Left ventricle myocardium inferior (tissue), 1 donor: ENCODE measurements around the gene UQCRC2. TPM values are rescaled to one million over a fixed set of nuclear protein-coding genes. Genes with fewer than 3 reads are reported as not detected.
"Not testable (repeated sequence)": the region's sequence is repeated elsewhere in the genome, so short reads cannot be mapped to it uniquely, and the experiment has no call there.

Experiments used
- DNase-seq: peaks from one replicate; pipeline ENCODE4 v3.0.0-alpha.2; 2020
- H3K27ac ChIP-seq: fragments of 200-600 bp; replicated peaks from 2 replicates; pipeline ENCODE4 v1.8.0; 2021
- H3K27me3 ChIP-seq: fragments of 200-600 bp; 2 replicates; pipeline ENCODE4 v1.8.0; 2021; ENCODE audit warnings: low read depth
- H3K36me3 ChIP-seq: fragments of 200-600 bp; 2 replicates; pipeline ENCODE4 v1.8.0; 2021
- H3K4me1 ChIP-seq: fragments of 200-600 bp; 2 replicates; pipeline ENCODE4 v1.8.0; 2021
- H3K4me3 ChIP-seq: fragments of 200-600 bp; 2 replicates; pipeline ENCODE4 v1.8.0; 2021; ENCODE audit warnings: mild to moderate bottlenecking, moderate library complexity
- H3K9me3 ChIP-seq: fragments of 200-600 bp; replicated peaks from 2 replicates; pipeline ENCODE4 v1.8.0; 2021
- intact Hi-C: fragments of 100-400 bp; cut with micrococcal nuclease; formaldehyde crosslinking; loops from one replicate; pipeline ENCODE4 v1.11.0; 2022
- long read RNA-seq: library from polyadenylated mRNA; unstranded; transcript quantifications from one replicate; pipeline ENCODE4 v2.0.0, GENCODE V29; 2021
- total RNA-seq: library from RNA; stranded (reverse); fragmentation: NEBNext Ultra II Directional; extraction: Animal tissue kit (Norgen Biotek cat#: 25700); gene quantifications from one replicate; pipeline ENCODE4 v1.2.1, GENCODE V29; 2021
- TF ChIP-seq, protein P1 (sequence below): fragments of 200-600 bp; IDR thresholded peaks from 2 replicates; pipeline ENCODE4 v1.8.0; 2021; ENCODE audit warnings: antibody characterized with exemption, mild to moderate bottlenecking, borderline replicate concordance
- donor health status: DM: no; HTN: yes; CAD: no; lungs with severe emphysema.

UQCRC2 gene
- 964 TPM for total RNA-seq
- long read RNA-seq, transcript UQCRC2-201 (14 exons, 2,615 nt), result major isoform, 1,074 of 1,130 reads
- long read RNA-seq, partial matches to known transcripts, result 31 of 1,130 reads
- long read RNA-seq, other reads (novel, unspliced or antisense), result 22 of 1,130 reads

DNA sequence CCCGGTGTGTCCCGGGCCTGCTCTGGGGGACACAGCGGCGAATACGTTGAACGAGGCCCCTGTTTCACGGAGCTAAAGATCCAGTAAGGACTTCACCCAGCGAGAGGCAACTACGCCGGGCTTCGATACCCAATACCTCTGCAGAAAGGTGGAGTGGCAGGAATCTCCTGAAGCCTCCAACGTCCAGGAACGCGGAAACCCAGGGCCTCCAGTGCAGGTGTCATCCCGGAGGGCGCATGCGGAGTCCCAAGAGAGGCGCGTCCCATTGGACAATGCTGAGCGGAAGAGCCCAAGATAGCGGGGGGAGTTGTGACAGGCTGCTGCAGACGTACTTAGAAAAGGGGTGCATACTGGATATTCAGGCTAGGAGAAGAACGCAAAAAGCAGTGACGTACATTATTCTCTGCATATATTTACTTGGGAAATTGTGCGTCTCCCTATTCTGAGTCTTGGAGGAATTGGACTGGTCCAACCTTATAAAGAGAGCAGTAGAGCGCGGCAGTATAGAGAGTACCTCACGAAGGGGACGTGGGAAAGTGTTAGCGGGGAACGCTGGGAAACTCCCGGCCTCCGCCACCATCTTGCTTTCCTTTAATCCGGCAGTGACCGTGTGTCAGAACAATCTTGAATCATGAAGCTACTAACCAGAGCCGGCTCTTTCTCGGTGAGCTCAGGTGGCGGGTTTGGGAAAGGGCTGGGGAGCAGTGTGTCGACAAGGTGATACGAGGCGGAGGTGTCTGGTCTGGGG is at the start of gene UQCRC2:
Gene UQCRC2, plus strand, starts transcription at position 569 of the 748 bp plus-strand sequence. Its CDS starts 63 bp downstream, at position 632.
- TF ChIP-seq, protein P1, sequence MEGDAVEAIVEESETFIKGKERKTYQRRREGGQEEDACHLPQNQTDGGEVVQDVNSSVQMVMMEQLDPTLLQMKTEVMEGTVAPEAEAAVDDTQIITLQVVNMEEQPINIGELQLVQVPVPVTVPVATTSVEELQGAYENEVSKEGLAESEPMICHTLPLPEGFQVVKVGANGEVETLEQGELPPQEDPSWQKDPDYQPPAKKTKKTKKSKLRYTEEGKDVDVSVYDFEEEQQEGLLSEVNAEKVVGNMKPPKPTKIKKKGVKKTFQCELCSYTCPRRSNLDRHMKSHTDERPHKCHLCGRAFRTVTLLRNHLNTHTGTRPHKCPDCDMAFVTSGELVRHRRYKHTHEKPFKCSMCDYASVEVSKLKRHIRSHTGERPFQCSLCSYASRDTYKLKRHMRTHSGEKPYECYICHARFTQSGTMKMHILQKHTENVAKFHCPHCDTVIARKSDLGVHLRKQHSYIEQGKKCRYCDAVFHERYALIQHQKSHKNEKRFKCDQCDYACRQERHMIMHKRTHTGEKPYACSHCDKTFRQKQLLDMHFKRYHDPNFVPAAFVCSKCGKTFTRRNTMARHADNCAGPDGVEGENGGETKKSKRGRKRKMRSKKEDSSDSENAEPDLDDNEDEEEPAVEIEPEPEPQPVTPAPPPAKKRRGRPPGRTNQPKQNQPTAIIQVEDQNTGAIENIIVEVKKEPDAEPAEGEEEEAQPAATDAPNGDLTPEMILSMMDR, result no peak
- H3K36me3 ChIP-seq, result peaks cover 24% of the 10 kb centered on the region
- H3K4me1 ChIP-seq, result peaks cover 76% of the 10 kb centered on the region
- DNase-seq, result peak; percentile 86
- H3K9me3 ChIP-seq, result no peaks in the 10 kb centered on the region
- peak within 1 kb of the TSS; percentile 95 for H3K27ac ChIP-seq
- H3K4me3 ChIP-seq, result peak within 1 kb of the TSS; percentile 79
- no peaks in the 10 kb centered on the region for H3K27me3 ChIP-seq
- intact Hi-C loops, result no loop called here

DNA sequence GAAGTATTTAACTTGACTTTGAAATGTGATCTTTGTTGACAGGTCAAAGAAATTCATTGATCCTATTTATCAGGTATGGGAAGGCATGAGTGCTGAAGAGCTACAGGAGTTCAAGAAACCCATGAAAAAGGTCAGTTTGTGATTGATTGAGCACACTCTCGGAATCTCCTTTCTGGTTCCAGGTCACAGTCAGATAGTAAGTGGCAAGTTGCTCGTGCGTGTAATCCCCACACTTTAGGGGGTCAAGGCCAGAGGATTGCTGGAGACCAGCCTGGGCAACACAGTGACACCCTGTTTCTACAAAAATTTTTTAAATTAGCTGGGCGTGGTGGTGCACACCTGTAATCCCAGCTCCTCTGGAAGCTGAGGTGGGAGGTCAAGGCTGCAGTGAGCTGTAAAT is 20.5 kb upstream of the UQCRC2 start:
- H3K9me3 ChIP-seq, DNase-seq, H3K4me1 ChIP-seq, H3K27ac ChIP-seq, H3K27me3 ChIP-seq, intact Hi-C loops, H3K36me3 ChIP-seq, H3K4me3 ChIP-seq: not testable (repeated sequence)

DNA sequence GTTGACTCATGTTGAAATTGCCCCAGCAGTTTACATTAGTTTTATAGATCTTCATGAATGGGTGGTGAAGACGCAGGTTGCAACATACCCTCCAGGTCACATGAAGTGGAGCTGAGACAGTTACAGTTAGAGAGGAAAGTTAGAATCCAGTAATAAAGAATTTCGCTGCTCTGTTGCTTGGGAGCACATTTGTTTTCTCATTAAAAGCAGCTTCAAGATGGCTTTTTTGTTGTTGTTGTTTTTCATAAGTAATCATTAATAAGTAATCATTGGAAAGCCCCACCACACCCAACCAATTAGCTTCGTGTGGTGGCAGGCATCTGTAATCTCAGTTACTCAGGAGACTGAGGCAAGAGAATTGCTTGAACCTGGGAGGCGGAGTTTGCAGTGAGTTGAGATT is 19.8 kb upstream of the UQCRC2 start:
- H3K4me3 ChIP-seq, H3K4me1 ChIP-seq, intact Hi-C loops, DNase-seq, H3K27me3 ChIP-seq, H3K36me3 ChIP-seq, H3K9me3 ChIP-seq, H3K27ac ChIP-seq: not testable (repeated sequence)

DNA sequence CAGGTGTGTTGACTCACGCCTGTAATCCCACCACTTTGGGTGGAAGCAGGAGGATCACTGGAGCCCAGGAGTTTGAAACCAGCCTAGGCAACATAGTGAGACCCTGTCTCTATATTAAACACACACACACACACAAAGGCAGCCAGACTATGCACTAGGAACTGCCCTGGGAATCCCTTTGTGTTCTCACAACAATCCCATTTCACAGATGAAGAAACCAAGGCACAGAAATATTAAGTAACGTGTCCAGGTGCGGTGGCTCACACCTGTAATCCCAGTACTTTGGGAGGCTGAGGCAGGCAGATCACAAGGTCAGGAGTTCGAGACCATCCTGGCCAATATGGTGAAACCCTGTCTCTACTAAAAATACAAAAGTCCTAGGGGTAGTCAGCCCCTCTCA is 19.4 kb upstream of the UQCRC2 start:
- H3K9me3 ChIP-seq, H3K4me3 ChIP-seq, H3K36me3 ChIP-seq, H3K27ac ChIP-seq, DNase-seq, H3K4me1 ChIP-seq, intact Hi-C loops, H3K27me3 ChIP-seq: not testable (repeated sequence)

DNA sequence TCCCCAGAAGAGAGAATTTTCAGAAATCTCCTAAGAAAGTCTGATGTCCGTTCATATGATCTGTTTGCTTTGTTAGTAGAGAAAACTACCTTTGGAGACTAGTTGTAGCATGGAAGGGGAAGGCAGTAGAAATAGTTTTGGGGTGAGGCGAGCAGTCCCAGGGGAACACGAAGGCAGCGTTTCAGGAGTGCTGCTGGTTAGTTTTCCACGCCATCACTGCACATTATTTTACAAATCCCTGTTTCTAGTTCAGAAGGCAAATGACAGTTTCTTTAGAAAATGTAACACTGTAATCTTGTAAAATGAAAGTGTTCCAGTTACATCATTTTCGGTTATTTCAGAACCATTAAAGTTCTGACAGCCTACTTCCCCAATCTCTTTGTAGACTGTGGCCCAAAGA is 16.9 kb upstream of the UQCRC2 start:
- not testable (repeated sequence) for H3K4me1 ChIP-seq, H3K27ac ChIP-seq, H3K4me3 ChIP-seq

DNA sequence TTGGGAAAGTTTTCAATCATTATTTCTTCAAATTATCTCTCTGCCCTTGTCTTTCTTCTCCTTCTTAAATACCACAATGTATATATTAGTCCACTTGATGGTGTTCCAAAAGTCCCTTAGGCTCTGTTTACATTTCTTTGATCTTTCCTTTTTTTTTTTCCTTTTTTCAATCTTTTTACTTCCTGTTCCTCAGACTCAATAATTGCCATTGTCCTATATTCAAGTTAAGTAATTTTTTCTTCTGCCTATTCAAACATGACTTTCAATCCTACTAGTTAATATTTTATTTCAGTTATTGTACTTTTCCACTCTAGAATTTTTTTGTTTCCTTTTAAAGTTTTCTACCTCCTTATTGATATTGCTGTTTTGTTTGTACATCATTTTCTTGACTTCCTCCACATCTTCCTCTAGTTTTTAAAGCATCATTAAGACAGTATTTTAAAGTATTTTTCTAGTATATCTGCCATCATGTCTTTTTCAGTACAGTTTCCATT is 15.8 kb upstream of the UQCRC2 start:
- Histone ChIP-seq H3K27ac (no peak overlapping the region), H3K27me3 (no peaks in the 10 kb centered on the region), H3K4me1 (no peaks in the 10 kb centered on the region), H3K4me3 (no peak overlapping the region), H3K36me3 (no peaks in the 10 kb centered on the region), H3K9me3 (no peaks in the 10 kb centered on the region)
- intact Hi-C loops, result no loop called here
- DNase-seq, result no peak
- TF ChIP-seq, protein P1, result no peak

More for the DNA sequence above, 16.9 kb upstream of the UQCRC2 start:
- intact Hi-C loops, H3K9me3 ChIP-seq, DNase-seq, H3K36me3 ChIP-seq, H3K27me3 ChIP-seq: not testable (repeated sequence)

DNA sequence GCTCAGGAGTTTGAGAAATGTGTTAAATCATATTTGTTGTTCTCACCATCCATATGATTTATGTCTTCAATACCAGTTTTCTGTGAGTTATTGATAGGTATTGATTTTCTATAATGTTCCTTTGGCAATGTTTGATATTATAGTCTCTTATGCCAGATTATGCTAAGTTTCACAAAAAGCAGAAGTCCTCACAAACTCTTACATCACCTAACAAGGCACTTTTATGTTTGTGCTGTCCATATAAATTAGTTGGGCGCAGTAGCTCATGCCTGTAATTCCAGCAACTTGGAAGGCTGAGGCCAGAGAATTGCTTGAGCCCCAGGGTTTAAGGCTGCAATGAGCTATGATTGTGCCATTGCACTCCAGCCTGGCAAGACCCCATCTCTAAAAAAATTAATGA is 12.6 kb upstream of the UQCRC2 start:
- H3K4me3 ChIP-seq, result no peak overlapping the region
- H3K27me3 ChIP-seq, result no peaks in the 10 kb centered on the region
- intact Hi-C loops, result no loop called here
- H3K36me3 ChIP-seq, result no peaks in the 10 kb centered on the region
- H3K9me3 ChIP-seq, result no peaks in the 10 kb centered on the region
- H3K4me1 ChIP-seq, result no peaks in the 10 kb centered on the region
- H3K27ac ChIP-seq, result no peak overlapping the region
- TF ChIP-seq, protein P1, result no peak
- no peak for DNase-seq
